Panc1 (cell line): ENCODE data around the gene TOP3A. TPM values are rescaled to one million over a fixed set of nuclear protein-coding genes. Genes with fewer than 3 reads are reported as not detected.

Source experiments
- ATAC-seq: fragments of 200-7000 bp; cut with Tn5 transposase; 2 replicates; pipeline ENCODE4 v1.9.1; 2020; ENCODE audit warnings: mild to moderate bottlenecking, moderate library complexity
- Bru-seq: library from RNA; stranded (reverse); fragments of 400-500 nt; gene quantifications from one replicate; lab custom pipeline; 2021; lab: Mats Ljungman, UMichigan
- BruChase-seq, 2 experiments: library from RNA; stranded (reverse); fragments of 400-500 nt; gene quantifications; one replicate each; lab custom pipeline; 2021; lab: Mats Ljungman, UMichigan
- BruUV-seq: library from RNA; stranded (reverse); fragments of 400-500 nt; replicated peaks from 2 replicates; lab custom pipeline; 2021; lab: Mats Ljungman, UMichigan
- CTCF ChIA-PET: fragments of 300-600 bp; sonication (Branson Sonifier 250); formaldehyde crosslinking; loops from one replicate; lab custom pipeline; 2022; ENCODE audit warnings: antibody characterized with exemption; lab: Charles Lee
- POLR2A ChIA-PET: fragments of 300-600 bp; sonication (Branson Sonifier 250); formaldehyde crosslinking; loops from one replicate; lab custom pipeline; 2022; ENCODE audit warnings: antibody characterized with exemption; lab: Charles Lee
- DNase-seq: peaks from one replicate; pipeline ENCODE4 v3.0.0-alpha.2; 2010; ENCODE audit warnings: low read depth, low spot score
- H3K27ac ChIP-seq: 2 replicates; pipeline ENCODE4 v1.5.1; 2011; ENCODE audit warnings: mild to moderate bottlenecking, low read length, inconsistent platforms
- H3K27me3 ChIP-seq: fragments of 200-500 bp; sonication (Bioruptor generic); 2 replicates; pipeline ENCODE4 v1.6.0; 2014; ENCODE audit warnings: low read length, inconsistent platforms; ENCODE audit not compliant: control insufficient read depth, insufficient read depth
- H3K36me3 ChIP-seq: fragments of 200-500 bp; sonication (Bioruptor generic); 2 replicates; pipeline ENCODE4 v1.5.1; 2014; ENCODE audit warnings: inconsistent platforms, mild to moderate bottlenecking, low read length, moderate library complexity; ENCODE audit not compliant: control insufficient read depth, insufficient read depth
- H3K4me1 ChIP-seq: 2 replicates; pipeline ENCODE4 v1.5.1; 2011; ENCODE audit warnings: inconsistent platforms, mild to moderate bottlenecking, low read length, moderate library complexity; ENCODE audit not compliant: control insufficient read depth, insufficient read depth
- H3K4me3 ChIP-seq, 2 experiments: 2 replicates each; pipeline ENCODE4 v1.5.1; 2011 to 2012; ENCODE audit warnings: low read depth in 2 of 2, low read length in 2 of 2, mild to moderate bottlenecking in 2 of 2, inconsistent platforms in 1 of 2, moderate library complexity in 1 of 2
- H3K9me3 ChIP-seq: fragments of 200-500 bp; sonication (Bioruptor generic); 2 replicates; pipeline ENCODE4 v1.5.1; 2014; ENCODE audit warnings: low read depth, mild to moderate bottlenecking, inconsistent platforms, low read length, moderate library complexity; ENCODE audit not compliant: control insufficient read depth, insufficient read depth
- POLR2AphosphoS5 ChIP-seq: IDR thresholded peaks from 2 replicates; pipeline ENCODE4 v1.6.1; 2012; ENCODE audit warnings: mild to moderate bottlenecking, low read depth, low read length, moderate library complexity
- SIN3A ChIP-seq: IDR thresholded peaks from 2 replicates; pipeline ENCODE4 v1.6.1; 2012; ENCODE audit warnings: low read depth, mild to moderate bottlenecking, low read length, moderate library complexity, borderline replicate concordance; ENCODE audit not compliant: insufficient read depth
- TCF7L2 ChIP-seq: IDR thresholded peaks from 2 replicates; pipeline ENCODE4 v1.6.1; 2011; ENCODE audit warnings: mild to moderate bottlenecking, low read depth, low read length, inconsistent platforms
- in situ Hi-C: cut with HindIII; loops from 2 replicates; pipeline ENCODE4 v1.10.0; 2016; ENCODE audit warnings: low sequenced_read_pairs, low pct_unique_long_range_greater_than_20kb
- intact Hi-C: fragments of 100-400 bp; cut with micrococcal nuclease; formaldehyde crosslinking; loops from one replicate; pipeline ENCODE4 v1.10.0; 2022; ENCODE audit not compliant: unreplicated experiment
- long read RNA-seq: library from polyadenylated mRNA; unstranded; transcript quantifications from one replicate; pipeline ENCODE4 v2.0.0, GENCODE V29; 2021; ENCODE audit not compliant: unreplicated experiment
- polyA plus RNA-seq: library from polyadenylated mRNA; unstranded; fragments of >200 nt; gene quantifications from one replicate; pipeline ENCODE4 v1.2.1, GENCODE V29; 2012; ENCODE audit warnings: missing spikeins; ENCODE audit not compliant: insufficient read length
- total RNA-seq: library from RNA; stranded (reverse); gene quantifications from one replicate; pipeline ENCODE4 v1.2.1, GENCODE V29; 2021; ENCODE audit not compliant: unreplicated experiment
- TF ChIP-seq, protein P1 (sequence below), 2 experiments: IDR thresholded peaks; 2 replicates each; pipeline ENCODE4 v1.6.1; 2011 to 2012; ENCODE audit warnings: low read depth in 2 of 2, control low read depth in 1 of 2, low read length in 1 of 2, mild to moderate bottlenecking in 1 of 2, moderate library complexity in 1 of 2; ENCODE audit not compliant: insufficient read depth in 1 of 2
- TF ChIP-seq, protein P2 (sequence below): fragments of 450-650 bp; IDR thresholded peaks from 2 replicates; pipeline ENCODE4 v1.5.1; 2017; ENCODE audit warnings: mild to moderate bottlenecking

Gene TOP3A, protein sequence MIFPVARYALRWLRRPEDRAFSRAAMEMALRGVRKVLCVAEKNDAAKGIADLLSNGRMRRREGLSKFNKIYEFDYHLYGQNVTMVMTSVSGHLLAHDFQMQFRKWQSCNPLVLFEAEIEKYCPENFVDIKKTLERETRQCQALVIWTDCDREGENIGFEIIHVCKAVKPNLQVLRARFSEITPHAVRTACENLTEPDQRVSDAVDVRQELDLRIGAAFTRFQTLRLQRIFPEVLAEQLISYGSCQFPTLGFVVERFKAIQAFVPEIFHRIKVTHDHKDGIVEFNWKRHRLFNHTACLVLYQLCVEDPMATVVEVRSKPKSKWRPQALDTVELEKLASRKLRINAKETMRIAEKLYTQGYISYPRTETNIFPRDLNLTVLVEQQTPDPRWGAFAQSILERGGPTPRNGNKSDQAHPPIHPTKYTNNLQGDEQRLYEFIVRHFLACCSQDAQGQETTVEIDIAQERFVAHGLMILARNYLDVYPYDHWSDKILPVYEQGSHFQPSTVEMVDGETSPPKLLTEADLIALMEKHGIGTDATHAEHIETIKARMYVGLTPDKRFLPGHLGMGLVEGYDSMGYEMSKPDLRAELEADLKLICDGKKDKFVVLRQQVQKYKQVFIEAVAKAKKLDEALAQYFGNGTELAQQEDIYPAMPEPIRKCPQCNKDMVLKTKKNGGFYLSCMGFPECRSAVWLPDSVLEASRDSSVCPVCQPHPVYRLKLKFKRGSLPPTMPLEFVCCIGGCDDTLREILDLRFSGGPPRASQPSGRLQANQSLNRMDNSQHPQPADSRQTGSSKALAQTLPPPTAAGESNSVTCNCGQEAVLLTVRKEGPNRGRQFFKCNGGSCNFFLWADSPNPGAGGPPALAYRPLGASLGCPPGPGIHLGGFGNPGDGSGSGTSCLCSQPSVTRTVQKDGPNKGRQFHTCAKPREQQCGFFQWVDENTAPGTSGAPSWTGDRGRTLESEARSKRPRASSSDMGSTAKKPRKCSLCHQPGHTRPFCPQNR
- total RNA-seq (49.3 TPM), Bru-seq, nascent RNA (percentile 71 among the genes with signal in this experiment), BruChase-seq, experiment 1, labeled RNA remaining after a 2-hour chase (percentile 76 among the genes with signal in this experiment), BruChase-seq, experiment 2, labeled RNA remaining after a 6-hour chase (percentile 73 among the genes with signal in this experiment)
- polyA plus RNA-seq = 21.0 TPM
- long read RNA-seq, full-length matches to known transcripts = 8 of 21 reads
- long read RNA-seq, partial matches to known transcripts = 6 of 21 reads
- long read RNA-seq, other reads (novel, unspliced or antisense) = 7 of 21 reads

DNA sequence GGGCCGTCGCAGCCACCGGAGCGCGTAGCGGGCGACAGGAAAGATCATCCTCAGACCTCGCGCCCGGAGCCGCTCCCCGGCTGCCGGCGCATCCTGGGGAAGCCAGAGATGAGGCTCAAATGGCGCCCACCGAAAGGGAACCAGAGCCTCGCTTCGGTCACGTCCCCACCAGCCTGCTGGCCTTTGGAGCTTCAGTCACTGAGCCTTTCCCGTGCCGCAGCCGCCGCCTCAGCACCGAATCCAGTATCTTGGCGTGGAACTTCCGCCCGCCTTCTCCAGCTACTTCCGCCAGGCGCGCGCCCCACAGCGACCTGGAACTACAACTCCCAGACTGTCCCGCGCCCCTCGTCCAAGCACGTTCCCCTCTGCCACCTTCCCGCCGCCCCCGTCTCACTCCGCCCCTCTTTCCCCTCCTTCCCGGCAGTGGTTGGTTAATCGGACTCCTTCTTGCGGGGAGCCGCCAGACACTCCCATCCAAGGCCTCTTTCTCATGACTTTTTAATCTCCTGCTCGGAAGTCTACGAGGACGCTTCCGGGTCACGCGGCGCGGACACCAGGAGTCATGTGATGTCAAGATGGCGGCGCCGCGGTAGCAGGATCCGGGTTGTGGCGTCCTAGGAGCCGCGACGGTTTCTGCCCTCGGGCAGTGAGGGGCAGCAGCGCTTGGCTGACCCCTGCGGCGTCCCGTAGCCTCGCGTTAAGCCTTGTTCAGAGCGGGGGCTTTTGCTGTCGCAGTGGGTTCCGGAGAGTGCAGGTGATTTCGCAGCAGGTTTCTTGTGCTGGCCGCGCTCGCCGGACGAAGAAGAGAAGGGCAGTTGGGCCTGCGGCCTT, at the start of gene TOP3A, which contains the start of gene SMCR8:
Gene TOP3A (minus strand): TSS at position 264 of the 831 bp plus-strand sequence. CDS start 216 bp downstream, at position 48.
Gene SMCR8 (plus strand): TSS at position 563 of the 831 bp plus-strand sequence. CDS start 497 bp downstream, outside the sequence.
- BruUV-seq = no TSS peak
- Histone ChIP-seq H3K4me3 (peak within 1 kb of the TSS; percentile 74 to 96), H3K4me1 (peaks cover 23% of the 10 kb centered on the region), H3K36me3 (peaks cover 2% of the 10 kb centered on the region), H3K27ac (peak within 1 kb of the TSS; percentile 85), H3K27me3 (no peaks in the 10 kb centered on the region), H3K9me3 (no peaks in the 10 kb centered on the region)
- ATAC-seq = peak; percentile 97
- in situ Hi-C loops (no loop called here), intact Hi-C loops (no loop called here)
- DNase-seq = peak; percentile 91
- CTCF ChIA-PET = no interaction called here
- TF ChIP-seq SIN3A = peak; percentile 39; the same call in 1 of the 2 replicates
- TF ChIP-seq POLR2AphosphoS5 = peak; percentile 59; the same call in 1 of the 2 replicates
- TF ChIP-seq TCF7L2 = 0 out of 2 replicates have a peak, but pooled peaks have one; percentile 13
- TF ChIP-seq, protein P1, sequence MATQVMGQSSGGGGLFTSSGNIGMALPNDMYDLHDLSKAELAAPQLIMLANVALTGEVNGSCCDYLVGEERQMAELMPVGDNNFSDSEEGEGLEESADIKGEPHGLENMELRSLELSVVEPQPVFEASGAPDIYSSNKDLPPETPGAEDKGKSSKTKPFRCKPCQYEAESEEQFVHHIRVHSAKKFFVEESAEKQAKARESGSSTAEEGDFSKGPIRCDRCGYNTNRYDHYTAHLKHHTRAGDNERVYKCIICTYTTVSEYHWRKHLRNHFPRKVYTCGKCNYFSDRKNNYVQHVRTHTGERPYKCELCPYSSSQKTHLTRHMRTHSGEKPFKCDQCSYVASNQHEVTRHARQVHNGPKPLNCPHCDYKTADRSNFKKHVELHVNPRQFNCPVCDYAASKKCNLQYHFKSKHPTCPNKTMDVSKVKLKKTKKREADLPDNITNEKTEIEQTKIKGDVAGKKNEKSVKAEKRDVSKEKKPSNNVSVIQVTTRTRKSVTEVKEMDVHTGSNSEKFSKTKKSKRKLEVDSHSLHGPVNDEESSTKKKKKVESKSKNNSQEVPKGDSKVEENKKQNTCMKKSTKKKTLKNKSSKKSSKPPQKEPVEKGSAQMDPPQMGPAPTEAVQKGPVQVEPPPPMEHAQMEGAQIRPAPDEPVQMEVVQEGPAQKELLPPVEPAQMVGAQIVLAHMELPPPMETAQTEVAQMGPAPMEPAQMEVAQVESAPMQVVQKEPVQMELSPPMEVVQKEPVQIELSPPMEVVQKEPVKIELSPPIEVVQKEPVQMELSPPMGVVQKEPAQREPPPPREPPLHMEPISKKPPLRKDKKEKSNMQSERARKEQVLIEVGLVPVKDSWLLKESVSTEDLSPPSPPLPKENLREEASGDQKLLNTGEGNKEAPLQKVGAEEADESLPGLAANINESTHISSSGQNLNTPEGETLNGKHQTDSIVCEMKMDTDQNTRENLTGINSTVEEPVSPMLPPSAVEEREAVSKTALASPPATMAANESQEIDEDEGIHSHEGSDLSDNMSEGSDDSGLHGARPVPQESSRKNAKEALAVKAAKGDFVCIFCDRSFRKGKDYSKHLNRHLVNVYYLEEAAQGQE (IDR thresholded peaks at IDR 0.05; ENCODE audit: insufficient read depth in 1 of 2, low read depth in 2 of 2, low read length in 1 of 2) = no peak
- TF ChIP-seq, protein P2, sequence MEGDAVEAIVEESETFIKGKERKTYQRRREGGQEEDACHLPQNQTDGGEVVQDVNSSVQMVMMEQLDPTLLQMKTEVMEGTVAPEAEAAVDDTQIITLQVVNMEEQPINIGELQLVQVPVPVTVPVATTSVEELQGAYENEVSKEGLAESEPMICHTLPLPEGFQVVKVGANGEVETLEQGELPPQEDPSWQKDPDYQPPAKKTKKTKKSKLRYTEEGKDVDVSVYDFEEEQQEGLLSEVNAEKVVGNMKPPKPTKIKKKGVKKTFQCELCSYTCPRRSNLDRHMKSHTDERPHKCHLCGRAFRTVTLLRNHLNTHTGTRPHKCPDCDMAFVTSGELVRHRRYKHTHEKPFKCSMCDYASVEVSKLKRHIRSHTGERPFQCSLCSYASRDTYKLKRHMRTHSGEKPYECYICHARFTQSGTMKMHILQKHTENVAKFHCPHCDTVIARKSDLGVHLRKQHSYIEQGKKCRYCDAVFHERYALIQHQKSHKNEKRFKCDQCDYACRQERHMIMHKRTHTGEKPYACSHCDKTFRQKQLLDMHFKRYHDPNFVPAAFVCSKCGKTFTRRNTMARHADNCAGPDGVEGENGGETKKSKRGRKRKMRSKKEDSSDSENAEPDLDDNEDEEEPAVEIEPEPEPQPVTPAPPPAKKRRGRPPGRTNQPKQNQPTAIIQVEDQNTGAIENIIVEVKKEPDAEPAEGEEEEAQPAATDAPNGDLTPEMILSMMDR = no peak
- POLR2A ChIA-PET = no interaction called here
